KOPT-K1 (cell line): ENCODE measurements around the gene TTLL1.

Experiments
- H3K27ac ChIP-seq: fragments of 200-600 bp; sonication (generic); 2 replicates; pipeline ENCODE4 v1.5.1; 2016; ENCODE audit warnings: antibody characterized with exemption, mild to moderate bottlenecking, low read depth, low read length; ENCODE audit not compliant: poor library complexity, severe bottlenecking
- H3K36me3 ChIP-seq: fragments of 200-600 bp; sonication (generic); 2 replicates; pipeline ENCODE4 v1.5.1; 2017; ENCODE audit warnings: antibody characterized with exemption, mild to moderate bottlenecking, low read length, moderate library complexity; ENCODE audit not compliant: insufficient read depth
- H3K9me3 ChIP-seq: fragments of 200-600 bp; sonication (generic); 2 replicates; pipeline ENCODE4 v1.5.1; 2017; ENCODE audit warnings: antibody characterized with exemption, low read length, mild to moderate bottlenecking; ENCODE audit not compliant: insufficient read depth, poor library complexity, severe bottlenecking

Gene TTLL1

GRCh38 chr22:43015677-43016042 lies 73.5 kb downstream of the TTLL1 start:
- no peak overlapping the region for H3K27ac ChIP-seq
- no peaks in the 10 kb centered on the region for H3K36me3 ChIP-seq
- H3K9me3 ChIP-seq, result no peaks in the 10 kb centered on the region

- Histone ChIP-seq H3K27ac (peak within 1 kb of the TSS; percentile 66), H3K9me3 (no peaks in the 10 kb centered on the region), H3K36me3 (no peaks in the 10 kb centered on the region)
Observed at GRCh38 chr22:43014869-43015676, 74.1 kb downstream of the TTLL1 start, which contains the start of gene PACSIN2. Gene PACSIN2 (minus strand): TSS chr22:43015149. CDS start chr22:42912080, 103,069 bp downstream.

GRCh38 chr22:43014316-43014868 lies 74.8 kb downstream of the TTLL1 start:
- peak overlapping the region; percentile 66 for H3K27ac ChIP-seq
- H3K9me3 ChIP-seq, result no peaks in the 10 kb centered on the region
- H3K36me3 ChIP-seq, result no peaks in the 10 kb centered on the region

GRCh38 chr22:43013355-43014315 lies 75.6 kb downstream of the TTLL1 start:
- Histone ChIP-seq H3K9me3 (no peaks in the 10 kb centered on the region), H3K36me3 (no peaks in the 10 kb centered on the region), H3K27ac (peak overlapping the region; percentile 66)

- Histone ChIP-seq H3K36me3 (no peaks in the 10 kb centered on the region), H3K27ac (no peak overlapping the region), H3K9me3 (no peaks in the 10 kb centered on the region)
Observed at GRCh38 chr22:43012390-43012789, 76.8 kb downstream of the TTLL1 start.

GRCh38 chr22:43011079-43011478 lies 78.1 kb downstream of the TTLL1 start:
- Histone ChIP-seq H3K27ac (no peak overlapping the region), H3K9me3 (no peaks in the 10 kb centered on the region), H3K36me3 (no peaks in the 10 kb centered on the region)

GRCh38 chr22:43009444-43009843 lies 79.7 kb downstream of the TTLL1 start:
- H3K9me3 ChIP-seq, result no peaks in the 10 kb centered on the region
- H3K36me3 ChIP-seq, result no peaks in the 10 kb centered on the region
- no peak overlapping the region for H3K27ac ChIP-seq

- no peak overlapping the region for H3K27ac ChIP-seq
- H3K36me3 ChIP-seq, result no peaks in the 10 kb centered on the region
- no peaks in the 10 kb centered on the region for H3K9me3 ChIP-seq
Observed at GRCh38 chr22:43008921-43009320, 80.3 kb downstream of the TTLL1 start.

- Histone ChIP-seq H3K27ac (no peak overlapping the region), H3K36me3 (no peaks in the 10 kb centered on the region), H3K9me3 (no peaks in the 10 kb centered on the region)
Observed at GRCh38 chr22:43008509-43008908, 80.7 kb downstream of the TTLL1 start.

GRCh38 chr22:43007519-43008102 lies 81.6 kb downstream of the TTLL1 start:
- Histone ChIP-seq H3K9me3 (no peaks in the 10 kb centered on the region), H3K27ac (no peak overlapping the region), H3K36me3 (no peaks in the 10 kb centered on the region)

GRCh38 chr22:43006753-43007152 lies 82.4 kb downstream of the TTLL1 start:
- Histone ChIP-seq H3K36me3 (no peaks in the 10 kb centered on the region), H3K9me3 (no peaks in the 10 kb centered on the region), H3K27ac (no peak overlapping the region)

GRCh38 chr22:43006016-43006505 lies 83.1 kb downstream of the TTLL1 start:
- Histone ChIP-seq H3K27ac (no peak overlapping the region), H3K9me3 (no peaks in the 10 kb centered on the region), H3K36me3 (no peaks in the 10 kb centered on the region)

- H3K27ac ChIP-seq, result no peak overlapping the region
- H3K9me3 ChIP-seq, result no peaks in the 10 kb centered on the region
- no peaks in the 10 kb centered on the region for H3K36me3 ChIP-seq
Observed at GRCh38 chr22:43005106-43005505, 84.1 kb downstream of the TTLL1 start.

- H3K27ac ChIP-seq, result peak overlapping the region; percentile 27
- no peaks in the 10 kb centered on the region for H3K9me3 ChIP-seq
- H3K36me3 ChIP-seq, result no peaks in the 10 kb centered on the region
Observed at GRCh38 chr22:43004362-43005035, 84.7 kb downstream of the TTLL1 start.
